ENCODE results near the gene CRHBP.
A peak's percentile ranks its signal among the peaks of the same experiment; 100 is the strongest.

Gene CRHBP

DNA sequence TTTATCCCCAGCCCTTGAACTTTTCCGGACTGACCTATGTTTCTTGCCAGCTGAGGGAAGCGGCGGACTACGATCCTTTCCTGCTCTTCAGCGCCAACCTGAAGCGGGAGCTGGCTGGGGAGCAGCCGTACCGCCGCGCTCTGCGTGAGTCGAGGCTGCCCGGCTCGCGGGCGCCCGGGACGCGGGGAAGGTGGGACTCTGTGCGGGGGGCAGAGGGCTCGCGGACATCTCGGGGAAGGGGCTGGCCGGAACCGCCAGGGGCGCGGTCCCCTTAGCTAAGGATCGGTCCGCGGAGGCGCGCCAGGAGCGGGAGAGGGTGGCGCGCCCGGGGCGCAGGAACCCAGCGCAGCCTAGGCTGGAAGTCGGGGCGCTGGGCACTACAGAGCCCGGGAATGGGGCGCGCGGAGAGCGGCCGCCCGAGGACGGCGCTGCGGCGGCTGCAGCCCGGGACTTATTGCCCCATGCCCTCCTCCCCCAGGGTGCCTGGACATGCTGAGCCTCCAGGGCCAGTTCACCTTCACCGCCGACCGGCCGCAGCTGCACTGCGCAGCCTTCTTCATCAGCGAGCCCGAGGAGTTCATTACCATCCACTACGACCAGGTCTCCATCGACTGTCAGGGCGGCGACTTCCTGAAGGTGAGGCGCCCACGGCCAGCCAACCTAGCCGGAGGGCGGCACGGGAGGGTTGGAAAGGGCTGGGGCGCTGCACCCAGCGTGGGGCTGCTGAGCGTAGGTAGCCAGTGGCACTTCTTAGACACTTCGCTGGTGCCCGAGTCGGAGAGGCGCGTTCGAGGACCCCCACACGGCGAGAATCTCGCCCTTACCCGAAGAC is 922 bp downstream of the CRHBP start:
- POLR2A ChIA-PET = interaction anchor here (1.0 kb wide), 1 partner anchor 11 kb away, joined by 3 read pairs; no protein-coding TSS in a partner anchor

GRCh38 chr5:76954383-76954763 is 1.5 kb downstream of the CRHBP start:
- TF ChIP-seq SP1 (IDR thresholded peaks at IDR 0.05) = no peak
- TF ChIP-seq CTBP1 (IDR thresholded peaks at IDR 0.05; ENCODE audit: borderline replicate concordance) = no peak
- TF ChIP-seq FOXA1 (IDR thresholded peaks at IDR 0.05) = no peak
- TF ChIP-seq SUZ12 (IDR thresholded peaks at IDR 0.05) = no peak
- TF ChIP-seq ARNT (IDR thresholded peaks at IDR 0.05) = no peak
- no peak for TF ChIP-seq FOXK2 (IDR thresholded peaks at IDR 0.05)
- TF ChIP-seq ELF4 (IDR thresholded peaks at IDR 0.05) = no peak
- TF ChIP-seq FOXM1 (IDR thresholded peaks at IDR 0.05; ENCODE audit: borderline replicate concordance) = no peak
- TF ChIP-seq L3MBTL2 (conservative IDR thresholded peaks at IDR 0.05) = no peak
- TF ChIP-seq LEF1 (IDR thresholded peaks at IDR 0.05; ENCODE audit: borderline replicate concordance) = no peak
- no peak for TF ChIP-seq HDGF (IDR thresholded peaks at IDR 0.05; ENCODE audit: borderline replicate concordance)
- TF ChIP-seq, protein P1, sequence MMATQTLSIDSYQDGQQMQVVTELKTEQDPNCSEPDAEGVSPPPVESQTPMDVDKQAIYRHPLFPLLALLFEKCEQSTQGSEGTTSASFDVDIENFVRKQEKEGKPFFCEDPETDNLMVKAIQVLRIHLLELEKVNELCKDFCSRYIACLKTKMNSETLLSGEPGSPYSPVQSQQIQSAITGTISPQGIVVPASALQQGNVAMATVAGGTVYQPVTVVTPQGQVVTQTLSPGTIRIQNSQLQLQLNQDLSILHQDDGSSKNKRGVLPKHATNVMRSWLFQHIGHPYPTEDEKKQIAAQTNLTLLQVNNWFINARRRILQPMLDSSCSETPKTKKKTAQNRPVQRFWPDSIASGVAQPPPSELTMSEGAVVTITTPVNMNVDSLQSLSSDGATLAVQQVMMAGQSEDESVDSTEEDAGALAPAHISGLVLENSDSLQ (IDR thresholded peaks at IDR 0.05) = no peak
- TF ChIP-seq TARDBP (IDR thresholded peaks at IDR 0.05) = no peak
- TF ChIP-seq ZNF384 (IDR thresholded peaks at IDR 0.05) = no peak
- no peak for TF ChIP-seq NFRKB (IDR thresholded peaks at IDR 0.05)
- DNase-seq (ENCODE audit: extremely low spot score) = no peak
- ChIA-PET POLR2A (no interaction called here), CTCF (no interaction called here)

More for the DNA sequence above, 922 bp downstream of the CRHBP start:
- TF ChIP-seq ZNF384 (IDR thresholded peaks at IDR 0.05) (no peak), ARNT (IDR thresholded peaks at IDR 0.05) (no peak), ELF4 (IDR thresholded peaks at IDR 0.05) (no peak), FOXK2 (IDR thresholded peaks at IDR 0.05) (no peak), SP1 (IDR thresholded peaks at IDR 0.05) (no peak), CTBP1 (IDR thresholded peaks at IDR 0.05; ENCODE audit: borderline replicate concordance) (no peak), FOXM1 (IDR thresholded peaks at IDR 0.05; ENCODE audit: borderline replicate concordance) (no peak), SUZ12 (IDR thresholded peaks at IDR 0.05) (no peak)
- CTCF ChIA-PET = no interaction called here
- no peak for DNase-seq (ENCODE audit: extremely low spot score)

GRCh38 chr5:76956033-76956432 is 3.2 kb downstream of the CRHBP start:
- ChIA-PET CTCF (no interaction called here), POLR2A (no interaction called here)
- DNase-seq (ENCODE audit: extremely low spot score) = no peak
- TF ChIP-seq FOXA1 (IDR thresholded peaks at IDR 0.05) = no peak
- TF ChIP-seq SP1 (IDR thresholded peaks at IDR 0.05) = no peak
- no peak for TF ChIP-seq L3MBTL2 (conservative IDR thresholded peaks at IDR 0.05)
- no peak for TF ChIP-seq HDGF (IDR thresholded peaks at IDR 0.05; ENCODE audit: borderline replicate concordance)

- DNase-seq (ENCODE audit: extremely low spot score) = no peak
- ChIA-PET POLR2A (no interaction called here), CTCF (interaction anchor here (1.2 kb wide), 1 partner anchor 71 kb away, joined by 4 read pairs; the partner anchor contains the start of gene AGGF1)
- TF ChIP-seq SP1 (IDR thresholded peaks at IDR 0.05) (no peak), FOXM1 (IDR thresholded peaks at IDR 0.05; ENCODE audit: borderline replicate concordance) (no peak), NFRKB (IDR thresholded peaks at IDR 0.05) (no peak), L3MBTL2 (conservative IDR thresholded peaks at IDR 0.05) (no peak), SUZ12 (IDR thresholded peaks at IDR 0.05) (no peak), HDGF (IDR thresholded peaks at IDR 0.05; ENCODE audit: borderline replicate concordance) (no peak), FOXK2 (IDR thresholded peaks at IDR 0.05) (no peak), BHLHE40 (IDR thresholded peaks at IDR 0.05; ENCODE audit: borderline replicate concordance) (no peak), FOXA1 (IDR thresholded peaks at IDR 0.05) (no peak), CTBP1 (IDR thresholded peaks at IDR 0.05; ENCODE audit: borderline replicate concordance) (no peak), ELF4 (IDR thresholded peaks at IDR 0.05) (no peak)
- TF ChIP-seq, protein P1 (IDR thresholded peaks at IDR 0.05) = no peak
Measured at GRCh38 chr5:76958991-76959767, 6.3 kb downstream of the CRHBP start.

DNA sequence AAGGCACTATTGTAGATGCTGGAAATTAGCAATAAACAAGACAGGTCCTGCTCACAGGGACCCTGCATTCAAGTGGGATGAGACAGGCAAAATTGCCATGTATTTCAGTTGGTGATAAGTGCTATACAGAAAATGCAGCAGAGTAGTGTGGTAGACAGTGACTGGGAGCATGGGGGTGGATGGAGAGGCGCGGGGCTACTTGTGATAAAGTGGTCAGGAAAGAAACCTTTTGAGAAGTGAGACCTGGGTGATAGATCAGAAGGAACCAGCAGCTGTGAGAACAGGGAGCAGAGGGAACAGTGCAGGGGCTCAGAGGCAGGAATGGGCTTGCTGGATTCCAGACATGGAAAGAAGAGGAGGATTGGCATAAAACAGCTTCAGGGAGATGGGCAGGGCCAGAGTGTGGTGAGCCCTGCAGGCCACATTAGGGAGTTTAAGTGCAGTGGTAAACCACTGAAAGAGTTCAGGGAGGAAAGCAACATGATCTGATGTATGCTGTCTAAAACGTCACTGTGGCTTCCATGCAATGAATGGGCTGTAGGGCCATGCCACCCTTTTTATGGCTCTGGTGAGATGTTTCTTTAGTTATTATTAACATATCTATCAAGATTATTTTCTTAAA is 7.3 kb downstream of the CRHBP start:
- TF ChIP-seq SP1 (IDR thresholded peaks at IDR 0.05) = no peak
- no peak for TF ChIP-seq FOXA1 (IDR thresholded peaks at IDR 0.05)
- TF ChIP-seq TARDBP (IDR thresholded peaks at IDR 0.05) = no peak
- TF ChIP-seq HDGF (IDR thresholded peaks at IDR 0.05; ENCODE audit: borderline replicate concordance) = no peak
- TF ChIP-seq, protein P1 (IDR thresholded peaks at IDR 0.05) = no peak
- no peak for TF ChIP-seq L3MBTL2 (conservative IDR thresholded peaks at IDR 0.05)
- TF ChIP-seq SUZ12 (IDR thresholded peaks at IDR 0.05) = no peak
- TF ChIP-seq FOXM1 (IDR thresholded peaks at IDR 0.05; ENCODE audit: borderline replicate concordance) = no peak
- TF ChIP-seq CTBP1 (IDR thresholded peaks at IDR 0.05; ENCODE audit: borderline replicate concordance) = no peak
- no peak for TF ChIP-seq FOXK2 (IDR thresholded peaks at IDR 0.05)
- no peak for TF ChIP-seq NFRKB (IDR thresholded peaks at IDR 0.05)
- no peak for TF ChIP-seq ELF4 (IDR thresholded peaks at IDR 0.05)
- TF ChIP-seq ZNF384 (IDR thresholded peaks at IDR 0.05) = no peak
- TF ChIP-seq LEF1 (IDR thresholded peaks at IDR 0.05; ENCODE audit: borderline replicate concordance) = no peak
- TF ChIP-seq ARNT (IDR thresholded peaks at IDR 0.05) = no peak
- CTCF ChIA-PET = no interaction called here
- POLR2A ChIA-PET = no interaction called here
- peak; percentile 28 for DNase-seq (ENCODE audit: extremely low spot score)

All from HEK293T (cell line).